GM18951 (cell line): ENCODE data around the gene ANKS1B.

Experiments used
- POLR2A ChIP-seq: IDR thresholded peaks from 4 replicates; pipeline ENCODE4 v1.6.1; 2011; ENCODE audit warnings: mild to moderate bottlenecking; ENCODE audit not compliant: insufficient read length, insufficient read depth; ENCODE audit errors: extremely low read depth
- in situ Hi-C: fragments of 300-500 bp; cut with MboI; formaldehyde crosslinking; loops from one replicate; pipeline ENCODE4 v1.12.0; 2022; ENCODE audit warnings: low sequenced_read_pairs, mixed read lengths, inconsistent platforms; ENCODE audit not compliant: unreplicated experiment

ANKS1B gene

DNA sequence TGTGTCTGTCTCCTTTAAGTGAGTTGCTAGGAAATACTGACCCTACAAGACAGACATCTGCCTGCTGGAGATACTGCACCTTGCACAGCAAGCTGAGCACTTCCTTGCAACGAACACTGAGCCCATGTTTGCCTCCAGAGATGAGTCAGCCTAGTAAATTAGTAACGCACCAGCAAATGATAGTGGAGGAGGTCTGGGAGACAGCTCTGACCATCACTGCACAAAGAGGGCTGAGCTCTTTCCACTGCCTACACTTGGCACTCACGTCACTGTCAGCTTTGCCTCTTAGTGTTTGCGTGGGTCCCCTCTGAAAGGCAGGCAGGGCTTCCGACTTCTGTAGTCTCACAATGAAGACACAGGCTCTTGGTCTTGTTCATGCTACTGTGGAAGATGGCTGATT, 1230.6 kb downstream of the ANKS1B start:
- peak; percentile 43 for TF ChIP-seq POLR2A
- in situ Hi-C loops, result no loop called here

DNA sequence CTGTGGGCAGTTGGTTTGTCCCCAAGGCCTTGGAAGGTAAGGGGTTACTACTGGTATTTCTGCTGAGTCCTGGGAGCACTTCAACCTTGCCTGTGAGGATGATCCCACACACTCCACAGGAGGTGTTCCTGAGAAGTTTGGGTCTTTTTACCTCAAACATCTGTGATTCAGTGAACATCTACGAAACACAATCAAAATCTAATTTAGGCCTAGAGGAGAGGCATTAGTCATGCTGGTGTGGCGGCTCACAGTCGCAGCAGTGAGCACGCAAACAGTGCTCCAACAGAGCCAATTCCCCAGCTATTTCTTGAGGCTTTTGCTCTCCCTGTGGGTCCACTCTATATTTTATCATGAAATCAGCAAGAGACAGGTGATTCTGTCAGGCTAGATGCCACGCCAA, 1232.0 kb downstream of the ANKS1B start:
- no peak for TF ChIP-seq POLR2A
- in situ Hi-C loops, result no loop called here

GRCh38 chr12:98751580-98752115, 1233.1 kb downstream of the ANKS1B start:
- in situ Hi-C loops, result no loop called here
- TF ChIP-seq POLR2A, result no peak

- no peak for TF ChIP-seq POLR2A
Measured at GRCh38 chr12:98750511-98750910, 1234.2 kb downstream of the ANKS1B start.

DNA sequence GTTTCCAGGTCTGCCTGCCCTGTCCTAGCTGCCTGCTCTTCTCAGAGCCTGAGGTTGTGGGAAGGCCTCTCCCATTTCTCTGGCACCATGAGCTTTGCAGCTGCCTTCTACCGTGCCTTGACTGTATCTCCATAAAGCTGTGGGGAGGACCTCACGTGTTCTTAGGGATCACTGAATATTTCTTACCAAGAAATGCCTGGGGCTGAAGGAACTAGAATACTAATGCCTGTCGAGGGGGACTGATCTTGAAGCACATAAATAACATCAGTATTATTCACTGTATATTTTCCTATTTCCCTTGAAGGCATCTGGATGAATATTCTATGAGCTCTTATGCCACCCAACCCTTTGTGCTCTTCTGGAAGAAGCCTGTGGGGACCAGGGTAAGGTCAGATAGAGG, 1236.3 kb downstream of the ANKS1B start:
- TF ChIP-seq POLR2A, result no peak
- in situ Hi-C loops, result no loop called here

More at GRCh38 chr12:98750511-98750910, 1234.2 kb downstream of the ANKS1B start:
- in situ Hi-C loops, result no loop called here

- in situ Hi-C loops, result no loop called here
- TF ChIP-seq POLR2A, result no peak
Measured at GRCh38 chr12:98745578-98746391, 1239.0 kb downstream of the ANKS1B start.

- no peak for TF ChIP-seq POLR2A
- in situ Hi-C loops, result no loop called here
Measured at GRCh38 chr12:98744680-98745079, 1240.1 kb downstream of the ANKS1B start.

DNA sequence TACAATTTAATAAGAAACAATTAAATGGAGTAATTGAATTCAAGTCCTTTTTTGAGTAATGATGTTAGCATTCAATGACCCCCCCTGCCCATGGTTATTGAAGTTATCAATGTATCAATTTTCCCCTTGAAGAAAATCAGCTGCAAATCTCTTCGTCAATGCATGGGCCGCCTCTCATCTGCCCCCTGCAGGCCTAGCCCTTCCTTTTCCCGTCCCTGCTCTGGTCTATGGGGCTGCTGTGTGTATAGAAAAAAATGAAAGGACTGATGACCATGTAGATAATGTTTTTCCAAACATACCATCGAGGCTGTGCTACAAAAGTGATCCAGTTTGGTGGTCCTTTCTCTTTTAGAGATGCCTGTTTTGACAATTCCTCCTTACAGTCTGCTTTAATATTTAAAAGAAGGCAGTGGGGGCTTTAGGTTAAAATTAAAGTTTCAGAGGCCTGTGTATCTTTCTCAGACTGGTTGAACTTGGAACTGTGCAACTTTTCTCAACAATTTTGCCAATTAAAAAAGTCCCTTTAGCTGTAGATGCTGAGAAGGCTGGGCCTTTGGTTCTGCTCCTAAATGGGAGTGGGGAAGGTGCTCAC, 1241.3 kb downstream of the ANKS1B start:
- no peak for TF ChIP-seq POLR2A
- in situ Hi-C loops, result no loop called here

DNA sequence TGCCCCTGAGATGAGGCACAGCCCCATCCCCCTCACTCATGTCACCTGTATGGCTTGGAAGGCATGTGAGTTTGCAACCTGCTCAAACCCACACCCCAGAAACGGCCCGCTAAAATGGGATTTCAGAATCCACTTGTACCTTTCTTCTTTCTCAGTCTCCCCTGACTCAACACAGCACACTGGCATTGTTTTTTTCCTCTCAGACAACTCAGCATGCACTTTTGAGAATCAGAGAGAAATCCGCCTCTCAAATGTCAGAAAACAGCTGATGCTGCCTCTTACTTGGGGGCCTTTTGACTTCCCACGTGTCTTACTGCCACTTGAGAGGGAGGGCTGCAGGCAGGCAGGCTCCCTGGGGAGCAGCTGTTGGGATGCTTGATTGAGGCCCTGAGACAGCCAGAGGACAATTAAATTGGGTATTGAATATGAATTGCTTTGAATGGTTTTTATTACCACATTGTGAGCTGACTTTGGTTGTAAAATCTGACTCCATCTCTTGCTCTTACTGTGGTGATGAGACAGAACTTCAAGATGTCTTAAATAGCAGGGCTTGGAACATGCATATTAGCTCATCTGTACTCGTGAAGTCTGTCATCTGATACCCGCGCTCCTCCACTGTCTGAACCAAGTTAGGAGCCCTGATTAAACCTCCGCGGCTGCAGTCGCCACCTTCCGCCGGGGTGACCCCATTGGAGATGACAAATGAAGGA, 1243.0 kb downstream of the ANKS1B start:
- in situ Hi-C loops, result no loop called here
- no peak for TF ChIP-seq POLR2A

DNA sequence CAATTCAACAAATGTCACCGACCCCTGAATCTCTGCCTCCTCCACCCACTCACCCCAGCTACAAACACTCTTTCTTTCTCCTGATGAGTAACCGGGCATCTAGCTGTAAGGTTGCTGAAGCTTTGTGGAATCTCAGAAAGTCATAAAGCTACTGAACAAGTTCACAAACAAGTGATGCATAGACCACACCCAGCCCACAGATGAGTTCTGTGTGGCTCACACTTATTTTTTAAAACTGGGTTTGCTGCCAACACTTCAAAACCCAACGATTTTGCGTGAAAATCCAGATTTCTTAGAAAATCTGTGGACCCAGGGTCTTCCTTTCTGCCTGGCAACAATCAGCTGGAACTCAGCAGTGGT, 1243.6 kb downstream of the ANKS1B start:
- in situ Hi-C loops, result no loop called here
- TF ChIP-seq POLR2A, result no peak

- no peak for TF ChIP-seq POLR2A
- in situ Hi-C loops, result no loop called here
Measured at GRCh38 chr12:98740751-98741150, 1244.0 kb downstream of the ANKS1B start.

- TF ChIP-seq POLR2A, result no peak
- in situ Hi-C loops, result no loop called here
Measured at GRCh38 chr12:98738539-98738938, 1246.2 kb downstream of the ANKS1B start.

GRCh38 chr12:98738002-98738401, 1246.7 kb downstream of the ANKS1B start:
- in situ Hi-C loops, result no loop called here
- no peak for TF ChIP-seq POLR2A

DNA sequence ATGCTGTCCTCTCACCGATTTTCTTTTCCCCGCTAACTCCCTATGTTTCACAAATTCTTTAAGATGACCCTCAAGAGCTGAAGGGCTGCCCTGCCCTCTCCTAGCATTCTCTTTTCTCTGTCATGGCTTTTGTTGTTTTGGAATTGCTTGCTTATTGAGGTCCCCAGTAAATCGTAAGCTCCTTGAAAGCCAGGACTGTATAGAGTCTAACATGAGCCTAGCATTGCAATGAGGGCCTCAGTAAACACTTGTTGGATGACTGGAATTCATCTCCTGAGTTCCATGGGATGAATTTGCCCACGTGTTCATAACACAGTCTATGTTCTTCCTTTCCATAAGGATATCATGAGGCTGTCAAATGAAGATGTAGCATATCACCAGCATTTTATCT, 1247.4 kb downstream of the ANKS1B start:
- in situ Hi-C loops, result no loop called here
- no peak for TF ChIP-seq POLR2A
